ENCODE data around the gene KNSTRN. TPM values are rescaled to one million over a fixed set of nuclear protein-coding genes. Genes with fewer than 3 reads are reported as not detected.
A peak's percentile ranks its signal among the peaks of the same experiment; 100 is the strongest.

KNSTRN gene
- total and polyA plus RNA-seq, 2 of the 13 experiments (the other 11 are each of a cell fraction or from before 2014, with no cell fraction given): 20.3 to 62.3 TPM

GRCh38 chr15:40439960-40440742 lies 57.6 kb downstream of the KNSTRN start:
- peak overlapping the region; percentile 56; the same call in 1 of the 2 replicates for H3K9ac ChIP-seq (ENCODE audit: insufficient read depth, low read depth, low read length)
- no TSS peak for BruUV-seq (replicated peaks)
- ChIA-PET CTCF (ENCODE audit: low intra/inter-chr PET ratio, low total read pairs) (no interaction called here), POLR2A (interaction anchor here (0.6 to 2.7 kb wide), 7 partner anchors 13 to 1273 kb away, joined by 3 to 15 read pairs (median 4); partner anchors contain the start of genes CCDC9B, CHST14 and IVD)
- peak overlapping the region; percentile 29 for H2AFZ ChIP-seq (ENCODE audit: low read length)
- intact Hi-C loops (cut with micrococcal nuclease; ENCODE audit: unreplicated experiment) (loop anchor here (5.0 kb wide), 1 partner anchor 67 kb away; no protein-coding TSS in a partner anchor), in situ Hi-C loops (cut with HindIII; ENCODE audit: extremely low pct_ligation_motif_present, low pct_unique_long_range_greater_than_20kb) (loop anchor here (5.0 kb wide), 1 partner anchor 72 kb away; no protein-coding TSS in a partner anchor)
- peak overlapping the region; percentile 53 to 77 (median 56) for H3K4me3 ChIP-seq (replicated peaks in 1 of 3; ENCODE audit: insufficient read depth in 1 of 3, low read depth in 2 of 3, low read length in 3 of 3)
- no peaks in the 10 kb centered on the region for H3K9me3 ChIP-seq (ENCODE audit: low read length)
- no peak overlapping the region for H3K27ac ChIP-seq (ENCODE audit: extremely low read length, insufficient read depth, low read length)
- no peaks in the 10 kb centered on the region for H3K36me3 ChIP-seq (replicated peaks in 1 of 2; ENCODE audit: control insufficient read depth in 1 of 2, insufficient read depth in 2 of 2, low read length in 2 of 2)
- H3K27me3 ChIP-seq (ENCODE audit: control insufficient read depth in 1 of 2, insufficient read depth in 2 of 2, low read length in 2 of 2): peaks cover 5 to 47% of the 10 kb centered on the region in 2 experiments; a peak in 4 of 5 replicates
- peaks cover 72% of the 10 kb centered on the region for H3K4me1 ChIP-seq (ENCODE audit: insufficient read depth, low read length)
- FAIRE-seq: no peak
- peak overlapping the region; percentile 96 for H3K4me2 ChIP-seq (ENCODE audit: low read depth, low read length)
- peaks cover 28% of the 10 kb centered on the region for H3K79me2 ChIP-seq (ENCODE audit: insufficient read depth, low read length)
- ATAC-seq: peak; percentile 50
- peaks cover 12% of the 10 kb centered on the region; the same call in 1 of the 2 replicates for H4K20me1 ChIP-seq (ENCODE audit: insufficient read depth, low read length)
- WGBS (ENCODE audit: low lambda C conversion rate): under 1% methylated on average over 19 of the region's 35 CpGs
- peak; percentile 34 for DNase-seq (ENCODE audit: low spot score)
- TF ChIP-seq ZNF687 (CRISPR knock-in tag; IDR thresholded peaks at IDR 0.05) (peak; percentile 13; the same call in 1 of the 2 replicates), ZNF580 (CRISPR knock-in tag; IDR thresholded peaks at IDR 0.05; ENCODE audit: borderline replicate concordance, low read depth) (no peak), SRSF1 (optimal IDR thresholded peaks at IDR 0.05; ENCODE audit: low read depth, low read length) (no peak), STAT6 (CRISPR knock-in tag; IDR thresholded peaks at IDR 0.05; ENCODE audit: borderline replicate concordance) (no peak), ZBTB4 (CRISPR knock-in tag; IDR thresholded peaks at IDR 0.05; ENCODE audit: borderline replicate concordance) (no peak), NFE2L2 (IDR thresholded peaks at IDR 0.05; ENCODE audit: low read length) (no peak), HNRNPL (IDR thresholded peaks at IDR 0.05; ENCODE audit: low read depth, low read length) (no peak), KDM2A (CRISPR knock-in tag; IDR thresholded peaks at IDR 0.05; ENCODE audit: borderline replicate concordance, low read depth) (peak; percentile 11; the same call in 1 of the 2 replicates), ZNF629 (CRISPR knock-in tag; conservative IDR thresholded peaks at IDR 0.05) (no peak), HCFC1 (IDR thresholded peaks at IDR 0.05; ENCODE audit: low read depth, low read length) (no peak)
